Activated CD8-positive, alpha-beta T cell treated with anti-CD3 and anti-CD28 coated beads for 36 hours (primary cell): ENCODE results near the gene ADGRA3. TPM values are rescaled to one million over a fixed set of nuclear protein-coding genes. Genes with fewer than 3 reads are reported as not detected.

Source experiments
- ATAC-seq: fragments of 200-7000 bp; cut with Tn5 transposase; one replicate; pipeline ENCODE4 v1.10.0; 2021; ENCODE audit warnings: mild to moderate bottlenecking, moderate library complexity
- CTCF ChIA-PET: fragments of 350-600 bp; sonication (Branson Sonifier 250); formaldehyde crosslinking; loops from one replicate; lab custom pipeline; 2021; ENCODE audit warnings: antibody characterized with exemption; lab: Charles Lee
- POLR2A ChIA-PET: fragments of 350-600 bp; sonication (Branson Sonifier 250); formaldehyde crosslinking; loops from one replicate; lab custom pipeline; 2021; ENCODE audit warnings: antibody characterized with exemption; lab: Charles Lee
- DNase-seq: peaks from one replicate; pipeline ENCODE4 v3.0.0-alpha.2; 2020
- H3K27ac Mint-ChIP-seq: one replicate; pipeline ENCODE4 v1.8.0; 2021; ENCODE audit warnings: mild to moderate bottlenecking, mixed read lengths
- H3K27me3 Mint-ChIP-seq: one replicate; pipeline ENCODE4 v1.8.0; 2021; ENCODE audit warnings: mixed read lengths
- H3K36me3 Mint-ChIP-seq: one replicate; pipeline ENCODE4 v1.8.0; 2021; ENCODE audit warnings: low read depth, mixed read lengths
- H3K4me1 Mint-ChIP-seq: one replicate; pipeline ENCODE4 v1.8.0; 2021; ENCODE audit warnings: low read depth, mixed read lengths
- H3K4me3 Mint-ChIP-seq: one replicate; pipeline ENCODE4 v1.8.0; 2021; ENCODE audit warnings: mild to moderate bottlenecking, moderate library complexity, mixed read lengths
- H3K9me3 Mint-ChIP-seq: one replicate; pipeline ENCODE4 v1.8.0; 2021; ENCODE audit warnings: mixed read lengths
- CTCF ChIP-seq: fragments of 200-600 bp; IDR thresholded peaks from one replicate; pipeline ENCODE4 v1.8.0; 2022; ENCODE audit warnings: antibody characterized with exemption, mild to moderate bottlenecking
- intact Hi-C: fragments of 100-400 bp; cut with micrococcal nuclease; formaldehyde crosslinking; loops from one replicate; pipeline ENCODE4 v1.10.0; 2022
- total RNA-seq, 2 experiments: library from RNA; stranded (reverse); gene quantifications; one replicate each; pipeline ENCODE4 v1.2.3, GENCODE V29; 2021

Gene ADGRA3
- total RNA-seq, 2 experiments from 2014 or later = 12.9 to 13.2 TPM

GRCh38 chr4:22471419-22471818 lies 44.4 kb downstream of the ADGRA3 start:
- no peak for ATAC-seq
- TF ChIP-seq CTCF = no peak
- no peak overlapping the region for H3K27ac Mint-ChIP-seq
- ChIA-PET POLR2A (no interaction called here), CTCF (no interaction called here)
- no peak overlapping the region for H3K4me3 Mint-ChIP-seq
- peaks cover 19% of the 10 kb centered on the region for H3K36me3 Mint-ChIP-seq
- DNase-seq = no peak
- no peaks in the 10 kb centered on the region for H3K9me3 Mint-ChIP-seq
- H3K27me3 Mint-ChIP-seq = no peaks in the 10 kb centered on the region
- no peaks in the 10 kb centered on the region for H3K4me1 Mint-ChIP-seq
- intact Hi-C loops = no loop called here

GRCh38 chr4:22466581-22466980 lies 49.3 kb downstream of the ADGRA3 start:
- intact Hi-C loops = no loop called here
- Mint-ChIP-seq H3K27ac (no peak overlapping the region), H3K4me1 (peaks cover 6% of the 10 kb centered on the region), H3K4me3 (no peak overlapping the region), H3K36me3 (peaks cover 17% of the 10 kb centered on the region), H3K27me3 (no peaks in the 10 kb centered on the region), H3K9me3 (no peaks in the 10 kb centered on the region)
- DNase-seq (no peak), ATAC-seq (no peak)
- CTCF ChIA-PET = no interaction called here
- POLR2A ChIA-PET = no interaction called here
- TF ChIP-seq CTCF = no peak

- H3K4me1 Mint-ChIP-seq = peaks cover 6% of the 10 kb centered on the region
- H3K4me3 Mint-ChIP-seq = no peak overlapping the region
- ATAC-seq (no peak), DNase-seq (no peak)
- no peak overlapping the region for H3K27ac Mint-ChIP-seq
- intact Hi-C loops = no loop called here
- H3K36me3 Mint-ChIP-seq = peaks cover 16% of the 10 kb centered on the region
- H3K27me3 Mint-ChIP-seq = no peaks in the 10 kb centered on the region
- ChIA-PET POLR2A (no interaction called here), CTCF (no interaction called here)
- TF ChIP-seq CTCF = no peak
- no peaks in the 10 kb centered on the region for H3K9me3 Mint-ChIP-seq
Observed at GRCh38 chr4:22465996-22466395, 49.9 kb downstream of the ADGRA3 start.

- H3K27ac Mint-ChIP-seq = no peak overlapping the region
- intact Hi-C loops = no loop called here
- no peak overlapping the region for H3K4me3 Mint-ChIP-seq
- peaks cover 6% of the 10 kb centered on the region for H3K4me1 Mint-ChIP-seq
- ChIA-PET POLR2A (no interaction called here), CTCF (no interaction called here)
- ATAC-seq (no peak), DNase-seq (no peak)
- H3K36me3 Mint-ChIP-seq = peaks cover 13% of the 10 kb centered on the region
- no peak for TF ChIP-seq CTCF
- no peaks in the 10 kb centered on the region for H3K27me3 Mint-ChIP-seq
- no peaks in the 10 kb centered on the region for H3K9me3 Mint-ChIP-seq
Observed at GRCh38 chr4:22465349-22465748, 50.5 kb downstream of the ADGRA3 start.

- Mint-ChIP-seq H3K27ac (no peak overlapping the region), H3K4me1 (peaks cover 6% of the 10 kb centered on the region), H3K4me3 (no peak overlapping the region), H3K9me3 (no peaks in the 10 kb centered on the region), H3K36me3 (peaks cover 10% of the 10 kb centered on the region), H3K27me3 (no peaks in the 10 kb centered on the region)
- ChIA-PET CTCF (interaction anchor here (0.8 to 2.4 kb wide), 10 partner anchors 10 to 674 kb away, joined by 3 to 11 read pairs (median 4); no protein-coding TSS in a partner anchor), POLR2A (interaction anchor here (1.2 to 1.4 kb wide), 2 partner anchors 9 to 14 kb away, joined by 3 read pairs; no protein-coding TSS in a partner anchor)
- intact Hi-C loops = no loop called here
- ATAC-seq (peak; percentile 47), DNase-seq (peak; percentile 65)
- TF ChIP-seq CTCF = peak; percentile 22
Observed at GRCh38 chr4:22463179-22463578, 52.7 kb downstream of the ADGRA3 start.
